Epithelial cell of esophagus (primary cell): Measurements from ENCODE around the gene MS4A2.
"Not testable (repeated sequence)": the region's sequence is repeated elsewhere in the genome, so short reads cannot be mapped to it uniquely, and the experiment has no call there.

ENCODE experiments used
- DNase-seq: peaks from one replicate; pipeline ENCODE4 v3.0.0; 2010; ENCODE audit warnings: low read depth
- H3K4me3 ChIP-seq: 2 replicates; pipeline ENCODE4 v1.5.1; 2011; ENCODE audit warnings: mild to moderate bottlenecking, low read length, control low read depth
- CTCF ChIP-seq: IDR thresholded peaks from 2 replicates; pipeline ENCODE4 v1.5.1; 2011; ENCODE audit warnings: low read depth, mild to moderate bottlenecking, low read length, control low read depth, inconsistent platforms; ENCODE audit not compliant: insufficient read depth; ENCODE audit errors: missing control alignments

MS4A2 gene

DNA sequence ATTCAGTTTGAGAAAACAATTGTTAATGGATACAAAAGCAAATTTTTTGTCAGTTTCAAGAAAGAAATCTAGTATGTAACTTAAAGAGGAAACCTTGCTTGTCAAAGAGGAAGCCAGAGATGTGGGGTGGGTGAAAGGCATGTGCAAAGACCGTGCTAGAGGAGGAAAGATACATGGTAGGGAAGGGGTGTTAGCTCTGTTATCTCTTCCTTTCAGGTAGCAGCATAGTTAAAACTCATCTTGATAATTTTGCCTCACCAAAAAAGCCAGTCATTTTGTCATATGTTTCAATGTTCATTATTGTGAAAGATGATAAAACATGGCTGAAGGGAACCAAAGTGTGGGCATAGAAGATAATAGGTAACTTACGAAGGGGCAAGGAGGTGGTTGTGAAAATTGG is 2.6 kb upstream of the MS4A2 start:
- no peak overlapping the region for H3K4me3 ChIP-seq
- no peak for DNase-seq
- TF ChIP-seq CTCF: no peak

DNA sequence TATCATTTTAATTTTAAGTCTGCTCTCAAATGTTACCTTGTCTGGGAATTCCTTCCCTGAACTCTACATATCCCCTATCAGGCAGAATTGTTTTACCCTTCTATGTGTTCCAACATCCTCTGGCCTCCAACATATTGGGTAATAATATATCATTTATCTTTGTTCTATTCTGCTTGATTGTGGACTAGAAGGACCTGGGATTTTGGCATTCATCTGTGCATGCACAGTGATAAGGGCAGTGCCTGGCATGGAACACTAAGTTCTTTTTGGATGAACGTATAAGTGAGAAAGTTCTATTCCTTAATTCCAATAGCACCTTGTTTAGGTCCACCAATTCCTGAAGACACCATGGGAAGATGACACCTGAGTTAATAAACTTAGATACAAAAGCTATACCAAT is 1.2 kb upstream of the MS4A2 start:
- no peak overlapping the region for H3K4me3 ChIP-seq
- no peak for DNase-seq
- TF ChIP-seq CTCF: no peak

DNA sequence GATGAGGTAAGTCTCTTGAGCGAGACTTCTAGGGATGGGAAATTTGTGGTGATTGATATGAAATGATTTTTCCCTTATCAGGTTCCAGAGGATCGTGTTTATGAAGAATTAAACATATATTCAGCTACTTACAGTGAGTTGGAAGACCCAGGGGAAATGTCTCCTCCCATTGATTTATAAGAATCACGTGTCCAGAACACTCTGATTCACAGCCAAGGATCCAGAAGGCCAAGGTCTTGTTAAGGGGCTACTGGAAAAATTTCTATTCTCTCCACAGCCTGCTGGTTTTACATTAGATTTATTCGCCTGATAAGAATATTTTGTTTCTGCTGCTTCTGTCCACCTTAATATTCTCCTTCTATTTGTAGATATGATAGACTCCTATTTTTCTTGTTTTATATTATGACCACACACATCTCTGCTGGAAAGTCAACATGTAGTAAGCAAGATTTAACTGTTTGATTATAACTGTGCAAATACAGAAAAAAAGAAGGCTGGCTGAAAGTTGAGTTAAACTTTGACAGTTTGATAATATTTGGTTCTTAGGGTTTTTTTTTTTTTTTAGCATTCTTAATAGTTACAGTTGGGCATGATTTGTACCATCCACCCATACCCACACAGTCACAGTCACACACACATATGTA is 7.1 kb downstream of the MS4A2 start:
- no peak for DNase-seq
- no peak for TF ChIP-seq CTCF

DNA sequence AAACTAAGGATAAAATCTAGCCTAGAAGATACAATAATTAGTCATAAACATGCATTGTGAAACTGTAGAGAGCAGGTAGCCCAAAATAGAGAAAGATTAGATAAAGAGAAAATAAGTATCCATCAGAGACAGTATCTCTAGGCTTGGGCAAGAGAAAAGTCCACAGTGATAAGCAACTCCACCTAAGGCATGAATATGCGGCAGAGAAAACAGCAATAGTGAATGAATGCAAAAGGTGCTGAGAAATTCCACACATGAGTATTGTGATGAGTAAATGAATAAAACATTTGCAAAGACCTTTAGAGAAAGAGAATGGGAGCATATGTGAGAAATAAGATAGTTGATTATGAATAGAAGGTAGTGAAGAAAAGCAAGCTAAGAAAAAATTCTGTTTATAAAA is 8.7 kb downstream of the MS4A2 start:
- no peak overlapping the region for H3K4me3 ChIP-seq
- DNase-seq: no peak
- no peak for TF ChIP-seq CTCF

More for the DNA sequence above, 7.1 kb downstream of the MS4A2 start:
- no peak overlapping the region for H3K4me3 ChIP-seq

DNA sequence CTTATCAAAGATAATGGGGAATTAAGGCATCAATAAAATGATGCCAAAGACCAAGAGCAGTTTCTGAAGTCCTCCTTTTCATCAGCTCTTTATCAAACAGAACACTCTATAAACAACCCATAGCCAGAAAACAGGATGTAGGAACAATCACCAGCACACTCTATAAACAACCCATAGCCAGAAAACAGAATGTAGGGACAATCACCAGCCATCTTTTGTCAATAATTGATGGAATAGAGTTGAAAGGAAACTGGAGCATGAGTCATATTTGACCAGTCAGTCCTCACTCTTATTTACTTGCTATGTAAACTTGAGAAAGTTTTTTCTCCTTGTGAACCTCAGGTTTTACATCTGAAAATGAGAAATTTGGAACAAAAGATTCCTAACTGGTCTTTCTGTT is 10.0 kb downstream of the MS4A2 start:
- no peak for DNase-seq
- no peak for TF ChIP-seq CTCF
- no peak overlapping the region for H3K4me3 ChIP-seq

- no peak overlapping the region for H3K4me3 ChIP-seq
- no peak for DNase-seq
- TF ChIP-seq CTCF: no peak
Measured at GRCh38 chr11:60100516-60100915, 12.1 kb downstream of the MS4A2 start.

- DNase-seq, H3K4me3 ChIP-seq: not testable (repeated sequence)
Measured at GRCh38 chr11:60101368-60101767, 12.9 kb downstream of the MS4A2 start.

DNA sequence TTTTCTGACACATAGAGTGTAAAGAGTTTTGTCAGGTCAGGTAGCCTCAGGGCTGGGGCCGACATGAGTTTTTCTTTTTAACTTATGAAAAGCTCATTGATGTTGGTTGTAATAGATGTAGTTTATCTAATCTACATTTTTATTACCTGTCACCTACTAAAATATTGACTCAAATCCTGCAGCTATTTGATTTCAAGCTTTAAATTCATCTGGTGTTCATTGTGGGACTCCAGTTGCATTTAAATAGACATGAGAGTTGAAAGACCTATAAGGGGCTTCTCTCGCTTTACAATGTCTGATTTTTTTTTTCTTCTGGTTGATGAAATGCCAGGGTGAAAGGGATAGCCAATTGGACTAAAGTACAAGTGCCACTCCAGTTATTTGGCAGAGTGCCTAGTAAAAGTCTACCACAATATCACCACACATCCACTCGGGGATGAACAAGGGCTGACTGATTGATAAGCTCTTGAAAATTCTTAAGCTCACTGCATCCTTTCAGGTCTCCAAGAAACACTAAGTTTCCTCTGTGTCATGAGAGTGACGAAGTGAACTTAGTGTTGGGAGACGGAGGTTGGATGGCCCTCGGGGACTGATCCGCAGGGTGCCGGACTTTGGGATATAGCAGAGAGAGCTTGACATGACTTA is 16.1 kb downstream of the MS4A2 start:
- H3K4me3 ChIP-seq: not testable (repeated sequence)

GRCh38 chr11:60108631-60109030 is 20.2 kb downstream of the MS4A2 start:
- not testable (repeated sequence) for H3K4me3 ChIP-seq, DNase-seq

More for the DNA sequence above, 16.1 kb downstream of the MS4A2 start:
- DNase-seq: not testable (repeated sequence)
